H54 (cell line): Measurements from ENCODE around the gene KLHDC7B.

ENCODE experiments used
- DNase-seq: peaks from one replicate; pipeline ENCODE4 v3.0.0; 2011; ENCODE audit warnings: low spot score, mixed read lengths; ENCODE audit not compliant: insufficient read length
- FAIRE-seq: peaks from 3 replicates; lab custom pipeline; 2011; peaks lifted over from hg19 to GRCh38; lab: Jason Lieb, UNC
- POLR2A ChIP-seq: IDR thresholded peaks from 2 replicates; pipeline ENCODE4 v1.6.1; 2011; ENCODE audit warnings: low read depth, mild to moderate bottlenecking, low read length

KLHDC7B gene

DNA sequence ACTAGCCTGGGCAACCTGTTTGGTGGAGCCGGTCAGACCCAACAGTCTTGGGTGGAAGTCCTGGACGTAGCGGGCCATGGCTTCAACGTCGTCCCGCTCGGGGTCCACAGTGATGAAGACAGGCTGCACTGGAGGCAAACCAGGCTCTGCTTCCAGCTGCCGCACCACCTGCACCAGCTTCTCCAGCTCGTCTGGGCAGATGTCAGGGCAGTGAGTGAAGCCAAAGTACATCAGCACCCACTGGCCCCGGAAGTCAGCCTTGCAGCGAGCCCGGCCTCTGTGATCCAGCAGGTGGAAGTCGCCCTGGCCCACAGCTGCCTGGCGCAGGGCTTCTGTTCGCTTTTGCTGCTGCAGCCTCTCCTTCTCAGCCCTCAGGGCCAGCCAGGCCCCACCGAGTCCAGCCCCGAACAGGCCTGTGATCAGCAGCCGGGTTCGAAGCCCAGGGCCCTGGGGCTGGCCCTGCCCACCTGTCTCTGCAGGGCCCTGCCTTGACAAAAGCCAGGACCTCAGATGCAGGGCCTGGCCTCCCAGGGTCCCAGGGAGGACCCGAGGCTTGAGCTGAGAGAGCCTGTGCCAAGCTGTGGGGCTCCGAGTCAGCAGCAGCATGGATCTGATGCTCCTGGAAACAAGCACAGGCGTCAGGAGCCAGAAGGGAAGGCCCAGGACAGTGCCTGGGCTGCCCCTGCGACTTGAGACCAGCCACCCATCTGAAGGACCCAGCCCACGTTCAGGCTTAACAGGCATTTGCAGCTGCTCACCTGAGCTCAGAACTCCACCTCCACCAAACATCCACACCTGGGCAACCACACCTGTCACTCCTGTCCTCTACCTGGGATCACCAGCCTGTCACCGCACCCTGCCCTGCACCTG is 21.7 kb upstream of the KLHDC7B start:
- TF ChIP-seq POLR2A = no peak
- no peak for DNase-seq
- no peak for FAIRE-seq

DNA sequence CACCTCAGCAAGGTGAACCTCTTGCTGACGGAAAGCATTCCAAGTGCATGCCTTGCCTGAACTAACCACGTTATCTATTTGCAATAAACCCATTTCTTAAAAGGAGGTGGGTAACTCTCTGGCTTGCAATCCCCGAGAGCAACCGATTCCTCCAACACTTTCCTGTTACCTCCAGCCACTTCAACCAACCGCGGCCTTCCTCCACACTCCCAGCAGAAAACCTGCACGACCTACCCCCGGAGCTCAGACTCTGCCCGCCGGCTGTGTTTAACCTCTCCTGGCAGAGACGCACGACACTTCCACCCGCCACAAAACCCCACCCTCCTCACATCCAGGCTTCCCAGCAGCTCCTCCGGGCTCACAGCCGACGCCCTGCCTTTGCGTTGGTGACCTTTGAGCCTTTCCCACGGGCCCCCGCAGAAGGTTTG is 21.0 kb upstream of the KLHDC7B start:
- FAIRE-seq (no peak), DNase-seq (no peak)
- TF ChIP-seq POLR2A = no peak

DNA sequence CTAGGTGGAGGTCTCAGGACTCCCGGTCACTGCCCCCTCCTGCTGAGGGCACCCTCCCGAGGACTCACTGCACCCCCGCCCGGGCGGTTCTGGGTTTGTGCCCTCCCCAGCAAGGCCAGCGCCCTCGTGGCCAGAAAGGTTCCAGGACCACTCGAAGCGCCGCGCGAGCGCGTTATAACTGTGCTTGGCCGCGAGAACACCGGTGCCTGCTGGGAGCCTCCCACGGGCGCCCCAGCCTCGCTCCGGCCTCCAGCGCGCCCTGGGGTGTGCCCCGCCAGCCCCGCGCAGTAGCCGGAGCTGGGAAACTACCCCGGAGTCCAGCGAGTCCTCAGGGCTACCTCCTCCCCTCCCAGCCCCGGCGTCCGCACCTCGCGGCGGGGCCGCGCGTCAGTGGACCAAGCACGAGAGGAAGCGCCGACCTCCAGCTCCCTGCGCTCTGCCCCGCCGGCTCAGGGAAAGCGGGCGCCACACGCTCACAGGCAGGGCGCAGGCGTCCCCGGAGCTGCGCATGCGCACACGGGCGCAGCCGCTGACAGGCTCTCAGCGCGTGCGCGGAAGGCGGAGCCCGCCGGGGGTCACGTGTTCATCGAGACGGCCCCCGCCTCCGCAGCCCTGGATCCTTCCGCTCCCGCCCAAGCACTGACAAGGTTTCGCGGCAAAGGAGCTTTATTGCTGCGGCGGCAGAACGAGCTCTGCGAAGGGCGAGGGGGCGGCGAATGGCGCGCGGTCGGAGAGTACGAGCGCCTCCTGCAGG is 20.4 kb upstream of the KLHDC7B start, which contains the start of gene SCO2:
Gene SCO2 (minus strand): TSS at position 495 of the 754 bp plus-strand sequence. CDS start 1,187 bp downstream, outside the sequence.
- DNase-seq = peak; percentile 95
- FAIRE-seq = no peak
- peak; percentile 75 for TF ChIP-seq POLR2A

GRCh38 chr22:50525858-50526107 is 19.9 kb upstream of the KLHDC7B start:
- TF ChIP-seq POLR2A = no peak
- DNase-seq (no peak), FAIRE-seq (no peak)

GRCh38 chr22:50526108-50526833 is 19.4 kb upstream of the KLHDC7B start:
- peak; percentile 71 for DNase-seq
- FAIRE-seq = no peak
- TF ChIP-seq POLR2A = no peak; the same call in 1 of the 2 replicates

- no peak for TF ChIP-seq POLR2A
- DNase-seq = no peak
Measured at GRCh38 chr22:50526834-50527801, 18.6 kb upstream of the KLHDC7B start.

GRCh38 chr22:50527921-50528681 is 17.6 kb upstream of the KLHDC7B start:
- DNase-seq = no peak
- FAIRE-seq = no peak
- TF ChIP-seq POLR2A = no peak

More at GRCh38 chr22:50526834-50527801, 18.6 kb upstream of the KLHDC7B start:
- FAIRE-seq = no peak

DNA sequence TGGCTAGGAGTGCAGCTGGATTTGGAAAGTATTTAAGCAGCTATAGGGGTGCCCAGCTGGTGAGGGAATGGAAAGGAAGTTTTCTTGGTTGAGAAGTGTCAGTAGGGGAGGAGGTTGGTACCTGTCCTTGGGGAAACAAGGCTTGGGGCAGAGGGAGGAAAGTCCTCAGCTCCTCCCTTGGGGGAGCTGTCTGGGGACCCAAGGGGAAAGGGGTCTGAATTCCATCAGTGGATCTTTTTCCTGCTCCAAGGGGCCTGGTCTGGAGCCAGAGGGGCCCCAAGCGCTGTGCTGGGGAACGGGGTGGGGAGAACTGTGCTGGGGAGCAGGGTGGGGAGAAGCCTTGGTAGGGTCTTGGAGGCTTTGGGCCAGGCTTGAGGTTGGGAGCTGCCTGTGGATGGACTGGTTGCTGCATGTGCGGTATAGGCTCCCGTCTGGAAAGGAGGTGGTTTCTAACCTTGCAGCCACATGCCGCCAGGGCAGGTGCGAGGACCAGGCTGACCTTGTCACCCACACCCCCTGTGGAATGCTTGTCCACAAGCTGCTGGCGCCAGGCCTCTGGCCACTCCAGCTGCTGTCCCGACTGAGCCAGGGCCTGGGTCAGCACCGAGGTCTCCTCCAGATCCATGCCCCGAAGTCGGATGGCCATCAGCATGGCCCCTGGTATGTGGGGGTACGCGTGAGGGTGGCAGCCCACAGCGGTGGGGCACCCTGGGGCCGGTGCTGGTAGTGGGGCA is 16.9 kb upstream of the KLHDC7B start:
- FAIRE-seq = no peak
- TF ChIP-seq POLR2A = no peak
- DNase-seq = no peak

DNA sequence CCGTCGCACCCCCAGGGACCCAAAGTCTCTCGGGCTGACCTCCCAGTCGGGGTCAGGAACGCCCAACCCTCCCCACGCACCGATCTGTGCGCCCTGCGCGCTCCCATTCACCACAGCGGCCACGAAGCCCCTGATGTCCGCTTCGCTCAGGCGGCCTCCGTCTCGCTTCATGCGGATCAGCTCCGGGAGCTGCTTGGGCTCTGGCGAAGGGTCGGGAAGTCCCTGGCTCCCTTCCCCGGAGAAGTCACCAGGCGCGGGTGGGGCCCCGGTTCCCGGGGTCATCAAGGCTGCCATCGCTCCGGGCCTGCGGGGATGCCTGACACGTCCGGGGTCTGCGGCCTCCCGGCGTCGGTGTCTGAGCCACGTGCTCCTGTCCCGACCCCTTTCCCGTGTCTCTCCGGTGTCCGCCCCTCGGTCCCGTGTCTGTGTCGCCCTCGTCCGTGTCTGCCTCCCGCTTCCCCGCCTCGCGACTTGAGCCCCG is 16.2 kb upstream of the KLHDC7B start:
- FAIRE-seq = no peak
- no peak for TF ChIP-seq POLR2A
- DNase-seq = no peak

DNA sequence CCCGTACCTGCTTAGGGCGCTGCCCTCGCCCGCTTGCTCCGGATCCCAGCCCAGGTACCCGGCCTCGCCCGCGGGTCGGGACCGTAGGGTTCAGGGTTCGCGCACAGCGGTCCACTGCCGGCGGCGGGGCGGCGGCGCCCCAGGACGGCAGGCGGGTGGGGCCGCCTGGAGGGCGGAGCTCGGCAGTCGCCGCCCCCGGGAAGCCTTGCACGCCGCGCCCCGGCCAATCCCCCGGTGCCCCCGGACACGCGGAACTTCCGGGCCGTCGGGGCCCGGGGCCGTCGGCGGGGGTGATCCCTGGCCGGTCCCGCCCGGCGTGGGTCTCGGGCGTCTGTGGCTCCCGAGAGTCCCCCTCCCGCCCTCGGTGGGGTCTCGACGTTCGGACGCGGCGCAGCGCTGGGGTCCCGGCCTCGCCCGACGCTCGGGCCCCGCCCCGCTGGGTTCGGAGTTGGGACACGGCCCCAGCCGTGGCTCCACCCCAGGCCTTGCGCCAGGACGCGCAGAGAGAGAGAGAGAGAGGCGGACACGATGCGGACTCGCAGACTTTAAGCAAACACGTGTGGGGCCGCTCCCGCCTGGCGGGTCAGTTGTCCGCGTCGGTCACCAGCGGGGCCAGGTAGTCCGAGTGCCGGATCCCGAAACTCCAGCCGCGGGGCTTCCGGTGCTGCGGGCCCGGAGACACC is 15.7 kb upstream of the KLHDC7B start, which contains the start of gene TYMP:
Gene TYMP (minus strand): TSS at position 116 of the 683 bp plus-strand sequence. CDS start 303 bp downstream, outside the sequence.
- FAIRE-seq = no peak
- no peak for TF ChIP-seq POLR2A
- no peak for DNase-seq

DNA sequence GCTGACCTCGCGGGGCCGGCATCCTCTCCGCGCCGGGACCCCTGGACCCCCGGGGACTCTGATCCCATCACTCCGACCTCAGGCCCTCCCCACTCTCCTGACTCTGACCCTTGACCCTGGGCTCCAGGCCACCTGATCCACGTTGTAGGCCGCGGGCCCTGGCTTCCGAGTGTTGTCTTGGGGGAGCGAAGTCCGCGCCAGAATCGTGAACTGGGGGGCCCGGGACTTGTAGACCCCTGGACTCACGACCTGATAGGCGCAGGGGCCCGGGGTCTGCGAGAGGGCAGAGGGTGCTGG is 15.2 kb upstream of the KLHDC7B start:
- DNase-seq = no peak
- no peak for FAIRE-seq
- no peak for TF ChIP-seq POLR2A
